Measurements from ENCODE around the gene MLLT1.

GRCh38 chr19:6279620-6279930 is 200 bp downstream of the MLLT1 start:
- TF ChIP-seq POLR2A (IDR thresholded peaks at IDR 0.05): no peak
- TF ChIP-seq CTCF (IDR thresholded peaks at IDR 0.05): no peak

All from lower leg skin (tissue), 3 donors.